Endothelial cell of umbilical vein (primary cell): Measurements from ENCODE around the gene CHAC1. TPM values are rescaled to one million over a fixed set of nuclear protein-coding genes. Genes with fewer than 3 reads are reported as not detected.

Experiments
- BruUV-seq: library from RNA; stranded (reverse); fragments of 400-500 nt; replicated peaks from 2 replicates; lab custom pipeline; 2021; lab: Mats Ljungman, UMichigan
- CTCF ChIA-PET: fragments of 300-600, 350-600 bp; sonication (Branson Sonifier 250); formaldehyde crosslinking; loops from one replicate; lab custom pipeline; 2021; ENCODE audit warnings: antibody characterized with exemption, inconsistent platforms; lab: Charles Lee
- POLR2A ChIA-PET: fragments of 300-600, 350-600 bp; sonication (Branson Sonifier 250); formaldehyde crosslinking; loops from one replicate; lab custom pipeline; 2021; ENCODE audit warnings: antibody characterized with exemption, inconsistent platforms; lab: Charles Lee
- DNase-seq: peaks from one replicate; pipeline ENCODE4 v3.0.0-alpha.2; 2011; ENCODE audit warnings: low read depth, low spot score
- FAIRE-seq: peaks from 2 replicates; lab custom pipeline; 2011; peaks lifted over from hg19 to GRCh38; lab: Jason Lieb, UNC
- H2AFZ ChIP-seq: 2 replicates; pipeline ENCODE4 v1.6.0; 2012; ENCODE audit warnings: low read depth, low read length, control low read depth, inconsistent platforms
- H3K27ac ChIP-seq: 2 replicates; pipeline ENCODE4 v1.5.1; 2011; ENCODE audit warnings: low read depth, mild to moderate bottlenecking, control low read depth, low read length, moderate library complexity; ENCODE audit not compliant: insufficient read depth
- H3K27me3 ChIP-seq, 2 experiments: 2 replicates each; pipeline versions ENCODE4 v1.6.0 to v1.6.1; 2011; ENCODE audit warnings: low read length in 2 of 2, mixed read lengths in 1 of 2; ENCODE audit not compliant: control insufficient read depth in 2 of 2, insufficient read depth in 2 of 2
- H3K36me3 ChIP-seq, 2 experiments: 2 replicates in 1 of 2; 3 replicates in 1 of 2; pipeline ENCODE4 v1.5.1; 2011; ENCODE audit warnings: low read length in 2 of 2, mild to moderate bottlenecking in 1 of 2, moderate library complexity in 1 of 2; ENCODE audit not compliant: control insufficient read depth in 2 of 2, insufficient read depth in 2 of 2; ENCODE audit errors: extremely low read depth in 1 of 2
- H3K4me1 ChIP-seq: 3 replicates; pipeline ENCODE4 v1.5.1; 2011; ENCODE audit warnings: mild to moderate bottlenecking, low read length; ENCODE audit not compliant: control insufficient read depth, insufficient read depth; ENCODE audit errors: extremely low read depth
- H3K4me2 ChIP-seq: 2 replicates; pipeline ENCODE4 v1.6.1; 2011; ENCODE audit warnings: low read length, control low read depth, mixed read lengths; ENCODE audit not compliant: insufficient read depth
- H3K4me3 ChIP-seq, 3 experiments: fragments of 200-600 bp in 1 of 3; sonication (generic), shearing (Covaris generic) in 1 of 3; replicated peaks in 1 of 3; 2 replicates each; pipeline ENCODE4 v1.5.1; 2011 to 2016; ENCODE audit warnings: control low read depth in 3 of 3, low read length in 3 of 3, mild to moderate bottlenecking in 2 of 3, inconsistent platforms in 1 of 3, low read depth in 1 of 3, moderate library complexity in 1 of 3; ENCODE audit not compliant: insufficient read depth in 1 of 3
- H3K79me2 ChIP-seq: 2 replicates; pipeline ENCODE4 v1.6.0; 2012; ENCODE audit warnings: low read length, inconsistent platforms; ENCODE audit not compliant: control insufficient read depth, insufficient read depth
- H3K9ac ChIP-seq: replicated peaks from 2 replicates; pipeline ENCODE3; 2011; ENCODE audit warnings: low read length, control low read depth; ENCODE audit not compliant: insufficient read depth; ENCODE audit errors: extremely low read depth
- H3K9me1 ChIP-seq: replicated peaks from 3 replicates; pipeline ENCODE4 v1.6.0; 2011; ENCODE audit warnings: mild to moderate bottlenecking, low read length; ENCODE audit not compliant: control insufficient read depth, insufficient read depth; ENCODE audit errors: extremely low read depth
- H3K9me3 ChIP-seq: replicated peaks from 2 replicates; pipeline ENCODE4 v1.5.1; 2012; ENCODE audit warnings: low read length, inconsistent platforms; ENCODE audit not compliant: control insufficient read depth, insufficient read depth
- H4K20me1 ChIP-seq: replicated peaks from 2 replicates; pipeline ENCODE3; 2011; ENCODE audit warnings: mild to moderate bottlenecking, low read length; ENCODE audit not compliant: control insufficient read depth, insufficient read depth; ENCODE audit errors: extremely low read depth
- EZH2 ChIP-seq: IDR thresholded peaks from 2 replicates; pipeline ENCODE4 v1.6.1; 2012; ENCODE audit warnings: borderline replicate concordance, low read depth, mild to moderate bottlenecking, moderate library complexity, low read length, inconsistent platforms; ENCODE audit not compliant: severe bottlenecking
- FOS ChIP-seq: IDR thresholded peaks from 2 replicates; pipeline ENCODE4 v1.6.1; 2011; ENCODE audit warnings: mild to moderate bottlenecking, low read length, moderate library complexity, borderline replicate concordance; ENCODE audit not compliant: insufficient read depth
- GATA2 ChIP-seq: IDR thresholded peaks from 2 replicates; pipeline ENCODE4 v1.7.0; 2011; ENCODE audit warnings: low read depth, mild to moderate bottlenecking, moderate library complexity, mixed read lengths, low read length; ENCODE audit not compliant: insufficient read length, insufficient read depth
- JUN ChIP-seq: IDR thresholded peaks from 2 replicates; pipeline ENCODE4 v1.6.1; 2011; ENCODE audit warnings: borderline replicate concordance, low read depth; ENCODE audit not compliant: insufficient read length, insufficient read depth
- MAX ChIP-seq: IDR thresholded peaks from 2 replicates; pipeline ENCODE4 v1.6.1; 2011; ENCODE audit not compliant: insufficient read depth, insufficient read length
- MYC ChIP-seq: IDR thresholded peaks from one replicate; pipeline ENCODE4 v1.6.1; 2011; ENCODE audit warnings: mild to moderate bottlenecking, low read depth, low read length
- POLR2A ChIP-seq: IDR thresholded peaks from 2 replicates; pipeline ENCODE4 v1.6.1; 2012; ENCODE audit warnings: low read depth, mild to moderate bottlenecking, control low read depth, low read length
- POLR2AphosphoS5 ChIP-seq: IDR thresholded peaks from 2 replicates; pipeline ENCODE4 v1.6.1; 2012; ENCODE audit warnings: low read depth, mild to moderate bottlenecking, control low read depth, low read length, moderate library complexity; ENCODE audit not compliant: insufficient read depth
- dilution Hi-C: fragments of 300-500 bp; cut with MboI; formaldehyde crosslinking; loops from one replicate; pipeline ENCODE4 v1.15.0; 2019; ENCODE audit warnings: low sequenced_read_pairs; ENCODE audit not compliant: extremely low pct_ligation_motif_present
- intact Hi-C: fragments of 100-400 bp; cut with micrococcal nuclease; formaldehyde crosslinking; loops from one replicate; pipeline ENCODE4 v1.10.0; 2022
- polyA plus RNA-seq, 4 experiments: library from polyadenylated mRNA; depleted of rRNA in 3 of 4; stranded (reverse) in 3 of 4; unstranded in 1 of 4; fragments of >200 nt; gene quantifications; 2 replicates each; pipeline versions ENCODE4 v1.2.1 to v1.2.3, GENCODE V29; 2011 to 2012; ENCODE audit warnings: missing spikeins in 1 of 4
- total RNA-seq: library from RNA; stranded (reverse); gene quantifications from 2 replicates; pipeline ENCODE4 v1.2.3, GENCODE V29; 2021
- TF ChIP-seq, protein P1 (sequence below), 2 donors: IDR thresholded peaks; 1 replicate in 1 of 2; 2 replicates in 1 of 2; pipeline ENCODE4 v1.5.1; 2011; ENCODE audit warnings: low read length in 2 of 2, mild to moderate bottlenecking in 2 of 2, moderate library complexity in 2 of 2, control low read depth in 1 of 2, inconsistent platforms in 1 of 2, low read depth in 1 of 2; ENCODE audit not compliant: insufficient read depth in 1 of 2; ENCODE audit errors: extremely low read depth in 1 of 2

CHAC1 gene
- total and polyA plus RNA-seq, 2 donors (not counting 3 experiments of a cell fraction or from before 2014, with no cell fraction given) = 4.6 to 25.7 TPM

DNA sequence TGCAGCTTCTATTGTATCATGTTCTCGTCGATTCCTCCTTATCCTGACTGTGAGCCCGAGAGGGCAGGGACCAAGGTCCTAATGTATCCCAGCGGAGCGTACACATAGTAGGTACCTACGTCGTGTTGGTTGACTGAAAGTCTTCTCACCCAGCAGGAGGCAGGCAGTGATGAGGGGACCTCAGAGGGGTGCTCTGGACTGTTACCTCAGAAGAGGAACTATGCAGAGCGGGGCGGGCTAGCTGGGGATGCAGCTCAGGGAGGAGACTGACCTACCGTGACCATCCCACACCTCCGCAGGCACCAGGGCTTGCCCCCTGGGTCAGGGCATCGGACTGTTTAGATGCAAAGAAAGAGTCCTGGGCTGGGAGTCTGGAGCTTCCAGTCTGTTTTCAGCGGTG, 11.4 kb downstream of the CHAC1 start:
- no peak overlapping the region for H3K9ac ChIP-seq
- FAIRE-seq = no peak
- H3K4me2 ChIP-seq = no peak overlapping the region
- dilution Hi-C loops (no loop called here), intact Hi-C loops (no loop called here)
- DNase-seq = no peak
- H3K27me3 ChIP-seq = no peaks in the 10 kb centered on the region
- ChIA-PET POLR2A (interaction anchor here (1.3 kb wide), 1 partner anchor 12 kb away, joined by 3 read pairs; the partner anchor contains the start of gene CHAC1), CTCF (interaction anchor here (0.7 to 3.6 kb wide), 8 partner anchors 10 to 107 kb away, joined by 3 to 20 read pairs (median 6); partner anchors contain the start of gene CHAC1)
- no peaks in the 10 kb centered on the region for H3K79me2 ChIP-seq
- H3K36me3 ChIP-seq = no peaks in the 10 kb centered on the region
- no peak overlapping the region for H3K4me3 ChIP-seq
- no peak overlapping the region for H3K27ac ChIP-seq
- no peak overlapping the region for H2AFZ ChIP-seq
- H4K20me1 ChIP-seq = no peaks in the 10 kb centered on the region
- TF ChIP-seq GATA2 (no peak), JUN (no peak), MYC (no peak), POLR2AphosphoS5 (no peak), POLR2A (no peak), EZH2 (no peak), MAX (no peak), FOS (no peak)
- TF ChIP-seq, protein P1, sequence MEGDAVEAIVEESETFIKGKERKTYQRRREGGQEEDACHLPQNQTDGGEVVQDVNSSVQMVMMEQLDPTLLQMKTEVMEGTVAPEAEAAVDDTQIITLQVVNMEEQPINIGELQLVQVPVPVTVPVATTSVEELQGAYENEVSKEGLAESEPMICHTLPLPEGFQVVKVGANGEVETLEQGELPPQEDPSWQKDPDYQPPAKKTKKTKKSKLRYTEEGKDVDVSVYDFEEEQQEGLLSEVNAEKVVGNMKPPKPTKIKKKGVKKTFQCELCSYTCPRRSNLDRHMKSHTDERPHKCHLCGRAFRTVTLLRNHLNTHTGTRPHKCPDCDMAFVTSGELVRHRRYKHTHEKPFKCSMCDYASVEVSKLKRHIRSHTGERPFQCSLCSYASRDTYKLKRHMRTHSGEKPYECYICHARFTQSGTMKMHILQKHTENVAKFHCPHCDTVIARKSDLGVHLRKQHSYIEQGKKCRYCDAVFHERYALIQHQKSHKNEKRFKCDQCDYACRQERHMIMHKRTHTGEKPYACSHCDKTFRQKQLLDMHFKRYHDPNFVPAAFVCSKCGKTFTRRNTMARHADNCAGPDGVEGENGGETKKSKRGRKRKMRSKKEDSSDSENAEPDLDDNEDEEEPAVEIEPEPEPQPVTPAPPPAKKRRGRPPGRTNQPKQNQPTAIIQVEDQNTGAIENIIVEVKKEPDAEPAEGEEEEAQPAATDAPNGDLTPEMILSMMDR (IDR thresholded peaks at IDR 0.05; ENCODE audit: extremely low read depth in 1 of 2, insufficient read depth in 1 of 2, low read depth in 1 of 2, low read length in 2 of 2) = no peak
- no peaks in the 10 kb centered on the region for H3K9me1 ChIP-seq
- H3K4me1 ChIP-seq = no peaks in the 10 kb centered on the region
- H3K9me3 ChIP-seq = no peaks in the 10 kb centered on the region
- no TSS peak for BruUV-seq
